H9 (cell line): ENCODE data around the gene KIF3B. TPM values are rescaled to one million over a fixed set of nuclear protein-coding genes. Genes with fewer than 3 reads are reported as not detected.

Source experiments
- DNase-seq: peaks from one replicate; pipeline ENCODE4 v3.0.0-alpha.2; 2017
- H2AFZ ChIP-seq: one replicate; pipeline ENCODE4 v1.6.1; 2013; ENCODE audit warnings: mild to moderate bottlenecking, low read length, control low read depth, moderate library complexity
- H2AK5ac ChIP-seq: 2 replicates; pipeline ENCODE4 v1.6.1; 2013; ENCODE audit warnings: low read length, control low read depth, mixed read lengths; ENCODE audit not compliant: insufficient read length
- H2BK120ac ChIP-seq: one replicate; pipeline ENCODE4 v1.6.1; 2013; ENCODE audit warnings: low read depth, mild to moderate bottlenecking, low read length, control low read depth, inconsistent platforms; ENCODE audit not compliant: poor library complexity, severe bottlenecking
- H2BK12ac ChIP-seq: 2 replicates; pipeline ENCODE4 v1.6.1; 2013; ENCODE audit warnings: low read length, control low read depth, mixed read lengths, low read depth; ENCODE audit not compliant: insufficient read length
- H2BK15ac ChIP-seq: 2 replicates; pipeline ENCODE4 v1.6.1; 2013; ENCODE audit warnings: low read depth, low read length, control low read depth
- H2BK20ac ChIP-seq: one replicate; pipeline ENCODE4 v1.6.1; 2013; ENCODE audit warnings: low read depth, mild to moderate bottlenecking, low read length, control low read depth, inconsistent platforms; ENCODE audit not compliant: poor library complexity, severe bottlenecking
- H2BK5ac ChIP-seq: 2 replicates; pipeline ENCODE4 v1.6.1; 2013; ENCODE audit warnings: low read length, control low read depth, mixed read lengths; ENCODE audit not compliant: insufficient read length
- H3K14ac ChIP-seq: 2 replicates; pipeline ENCODE4 v1.6.1; 2013; ENCODE audit warnings: low read length, control low read depth; ENCODE audit not compliant: insufficient read depth
- H3K18ac ChIP-seq: 2 replicates; pipeline ENCODE4 v1.6.1; 2013; ENCODE audit warnings: low read depth, mild to moderate bottlenecking, mixed read lengths, low read length, control low read depth; ENCODE audit not compliant: insufficient read length
- H3K23ac ChIP-seq: 2 replicates; pipeline ENCODE4 v1.6.1; 2013; ENCODE audit warnings: low read length, control low read depth, mixed read lengths, low read depth; ENCODE audit not compliant: insufficient read length
- H3K23me2 ChIP-seq: 2 replicates; pipeline ENCODE4 v1.6.1; 2013; ENCODE audit warnings: low read depth, mild to moderate bottlenecking, mixed read lengths, low read length, control low read depth; ENCODE audit not compliant: insufficient read length, poor library complexity, severe bottlenecking
- H3K27ac ChIP-seq: 2 replicates; pipeline ENCODE4 v1.5.1; 2013; ENCODE audit warnings: low read length, control low read depth, mixed read lengths, low read depth; ENCODE audit not compliant: insufficient read length
- H3K27me3 ChIP-seq: 2 replicates; pipeline ENCODE4 v1.6.1; 2013; ENCODE audit warnings: low read length, control low read depth, inconsistent platforms; ENCODE audit not compliant: insufficient read depth
- H3K4ac ChIP-seq: 2 replicates; pipeline ENCODE4 v1.6.1; 2013; ENCODE audit warnings: low read depth, mild to moderate bottlenecking, control low read depth, inconsistent platforms, low read length, moderate library complexity
- H3K4me1 ChIP-seq: 2 replicates; pipeline ENCODE4 v1.6.1; 2013; ENCODE audit warnings: low read length, control low read depth, inconsistent platforms; ENCODE audit not compliant: insufficient read depth
- H3K4me2 ChIP-seq: 2 replicates; pipeline ENCODE4 v1.6.1; 2013; ENCODE audit warnings: low read length, control low read depth, mixed read lengths; ENCODE audit not compliant: insufficient read length, insufficient read depth
- H3K56ac ChIP-seq: 2 replicates; pipeline ENCODE4 v1.6.1; 2013; ENCODE audit warnings: low read depth, mild to moderate bottlenecking, mixed read lengths, low read length, control low read depth; ENCODE audit not compliant: insufficient read length
- H3K79me1 ChIP-seq: 2 replicates; pipeline ENCODE4 v1.6.1; 2013; ENCODE audit warnings: low read depth, mild to moderate bottlenecking, moderate library complexity, low read length, control low read depth, inconsistent platforms; ENCODE audit not compliant: insufficient read depth, poor library complexity, severe bottlenecking
- H3K79me2 ChIP-seq: 2 replicates; pipeline ENCODE4 v1.6.1; 2013; ENCODE audit warnings: low read length, control low read depth, inconsistent platforms; ENCODE audit not compliant: insufficient read depth
- H3K9ac ChIP-seq: 2 replicates; pipeline ENCODE4 v1.6.1; 2013; ENCODE audit warnings: low read length, control low read depth, mixed read lengths; ENCODE audit not compliant: insufficient read length; ENCODE audit errors: extremely low read depth
- H3K9me3 ChIP-seq: one replicate; pipeline ENCODE4 v1.6.1; 2013; ENCODE audit warnings: low read depth, low read length, inconsistent platforms; ENCODE audit not compliant: control insufficient read depth
- H3T11ph ChIP-seq: one replicate; pipeline ENCODE4 v1.6.1; 2013; ENCODE audit warnings: mild to moderate bottlenecking, low read length, control low read depth, inconsistent platforms
- H4K20me1 ChIP-seq: one replicate; pipeline ENCODE4 v1.6.1; 2013; ENCODE audit not compliant: control insufficient read depth, insufficient read length, insufficient read depth
- H4K5ac ChIP-seq: 2 replicates; pipeline ENCODE4 v1.6.1; 2013; ENCODE audit warnings: low read depth, mild to moderate bottlenecking, mixed read lengths, low read length, control low read depth; ENCODE audit not compliant: insufficient read length
- H4K8ac ChIP-seq: replicated peaks from 2 replicates; pipeline ENCODE4 v1.6.1; 2013; ENCODE audit warnings: low read length, control low read depth, mixed read lengths, low read depth; ENCODE audit not compliant: insufficient read length
- H4K91ac ChIP-seq: 2 replicates; pipeline ENCODE4 v1.6.1; 2013; ENCODE audit warnings: low read depth, mild to moderate bottlenecking, moderate library complexity, mixed read lengths, low read length, control low read depth; ENCODE audit not compliant: insufficient read length
- H3K27ac Mint-ChIP-seq, 3 experiments: 2 replicates in 2 of 3; 3 replicates in 1 of 3; pipeline ENCODE4 v1.8.0; 2020 to 2021; ENCODE audit warnings: mixed read lengths in 3 of 3, mild to moderate bottlenecking in 1 of 3, moderate library complexity in 1 of 3
- H3K27me3 Mint-ChIP-seq: 2 replicates; pipeline ENCODE4 v1.8.0; 2021; ENCODE audit warnings: low read depth, mild to moderate bottlenecking, moderate library complexity, mixed read lengths
- H3K36me3 Mint-ChIP-seq, 3 experiments: 2 replicates in 2 of 3; 3 replicates in 1 of 3; pipeline ENCODE4 v1.8.0; 2020 to 2021; ENCODE audit warnings: low read depth in 3 of 3, mixed read lengths in 3 of 3; ENCODE audit not compliant: insufficient read depth in 1 of 3
- H3K4me1 Mint-ChIP-seq, 2 experiments: 2 replicates each; pipeline ENCODE4 v1.8.0; 2020; ENCODE audit warnings: mixed read lengths in 2 of 2
- H3K4me3 Mint-ChIP-seq, 2 experiments: 2 replicates in 1 of 2; 3 replicates in 1 of 2; pipeline ENCODE4 v1.8.0; 2020 to 2021; ENCODE audit warnings: mild to moderate bottlenecking in 2 of 2, mixed read lengths in 2 of 2, moderate library complexity in 1 of 2
- H3K9me3 Mint-ChIP-seq, 2 experiments: 2 replicates in 1 of 2; 3 replicates in 1 of 2; pipeline ENCODE4 v1.8.0; 2020; ENCODE audit warnings: mild to moderate bottlenecking in 2 of 2, mixed read lengths in 2 of 2, moderate library complexity in 1 of 2
- CTCF ChIP-seq: fragments of 200-600 bp; sonication (generic); conservative IDR thresholded peaks from 3 replicates; pipeline ENCODE4 v1.8.0; 2021; ENCODE audit warnings: antibody characterized with exemption, mild to moderate bottlenecking
- WGBS: extraction: QIAGEN DNeasy Blood & Tissue Kit; methylation state at CpG from one replicate; pipeline ENCODE4 v1.1.7; 2013; ENCODE audit warnings: missing lambda C conversion rate, low lambda C conversion rate, mixed read lengths; ENCODE audit not compliant: insufficient read length; ENCODE audit errors: extremely low coverage; 5-methylcytosine and 5-hydroxymethylcytosine counted together
- total RNA-seq: library from RNA; stranded (reverse); gene quantifications from 2 replicates; pipeline ENCODE4 v1.2.1, GENCODE V29; 2021

Gene KIF3B
- total RNA-seq, 1 experiment from 2014 or later: 29.7 TPM

DNA sequence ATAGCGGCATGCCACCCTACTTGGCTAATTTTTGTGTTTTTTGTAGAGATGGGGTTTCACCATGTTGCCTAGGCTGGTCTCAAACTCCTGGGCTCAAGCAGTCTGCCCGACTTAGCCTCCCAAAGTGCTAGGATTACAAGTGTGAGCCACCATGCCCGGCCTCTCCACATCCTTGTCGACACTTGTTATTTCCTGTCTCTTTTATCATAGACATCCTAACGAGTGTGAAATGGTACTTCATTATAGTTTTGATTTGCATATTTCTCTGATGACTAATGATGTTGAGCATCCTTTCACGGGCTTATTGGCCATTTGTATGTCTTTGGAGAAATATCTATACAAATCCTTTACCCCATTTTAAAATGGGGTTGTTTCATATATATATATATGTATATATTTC lies 41.6 kb downstream of the KIF3B start:
- Histone ChIP-seq H4K91ac (no peak overlapping the region), H3K14ac (no peak overlapping the region), H2BK20ac (no peak overlapping the region), H3T11ph (no peak overlapping the region), H2BK120ac (no peak overlapping the region), H2BK15ac (no peak overlapping the region), H3K9me3 (no peaks in the 10 kb centered on the region), H2BK5ac (no peak overlapping the region), H4K8ac (no peak overlapping the region), H3K27me3 (no peaks in the 10 kb centered on the region), H3K79me1 (no peaks in the 10 kb centered on the region), H3K27ac (no peak overlapping the region), H3K79me2 (no peaks in the 10 kb centered on the region), H3K4ac (no peak overlapping the region), H3K56ac (no peak overlapping the region), H3K23ac (no peak overlapping the region), H3K18ac (no peak overlapping the region), H3K23me2 (no peaks in the 10 kb centered on the region), H2AFZ (no peak overlapping the region), H3K9ac (no peak overlapping the region), H4K20me1 (no peaks in the 10 kb centered on the region), H2BK12ac (no peak overlapping the region), H4K5ac (no peak overlapping the region), H2AK5ac (no peak overlapping the region), H3K4me1 (no peaks in the 10 kb centered on the region), H3K4me2 (no peak overlapping the region)
- no peak overlapping the region for H3K4me3 Mint-ChIP-seq
- no peak for DNase-seq
- H3K4me1 Mint-ChIP-seq: no peaks in the 10 kb centered on the region
- peaks cover 0 to 24% (median 24%) of the 10 kb centered on the region in 3 experiments; a peak in 5 of 7 replicates for H3K36me3 Mint-ChIP-seq
- no peaks in the 10 kb centered on the region for H3K27me3 Mint-ChIP-seq
- no peaks in the 10 kb centered on the region for H3K9me3 Mint-ChIP-seq
- TF ChIP-seq CTCF: no peak
- WGBS: no CpG with 5 or more reads among the region's 6 CpGs
- H3K27ac Mint-ChIP-seq: no peak overlapping the region
